ENCODE data around the gene AMOTL1.
"Not testable (repeated sequence)": the region's sequence is repeated elsewhere in the genome, so short reads cannot be mapped to it uniquely, and the experiment has no call there.

AMOTL1 gene

GRCh38 chr11:94771390-94771789 is 3.2 kb downstream of the AMOTL1 start:
- no peak for DNase-seq (ENCODE audit: low spot score)

- no peak for DNase-seq (ENCODE audit: low spot score)
Measured at GRCh38 chr11:94771951-94772350, 3.8 kb downstream of the AMOTL1 start.

GRCh38 chr11:94773842-94774241 is 5.7 kb downstream of the AMOTL1 start:
- no peak for DNase-seq (ENCODE audit: low spot score)

- DNase-seq (ENCODE audit: low spot score): no peak
Measured at GRCh38 chr11:94774345-94774744, 6.2 kb downstream of the AMOTL1 start.

GRCh38 chr11:94775567-94776327 is 7.6 kb downstream of the AMOTL1 start:
- no peak for DNase-seq (ENCODE audit: low spot score)

- DNase-seq (ENCODE audit: low spot score): no peak
Measured at GRCh38 chr11:94776351-94777321, 8.5 kb downstream of the AMOTL1 start.

GRCh38 chr11:94780432-94780831 is 12.3 kb downstream of the AMOTL1 start:
- DNase-seq (ENCODE audit: low spot score): no peak

GRCh38 chr11:94781837-94782236 is 13.7 kb downstream of the AMOTL1 start:
- no peak for DNase-seq (ENCODE audit: low spot score)

GRCh38 chr11:94782446-94782845 is 14.3 kb downstream of the AMOTL1 start:
- DNase-seq (ENCODE audit: low spot score): no peak

GRCh38 chr11:94784884-94785283 is 16.7 kb downstream of the AMOTL1 start:
- DNase-seq (ENCODE audit: low spot score): no peak

- no peak for DNase-seq (ENCODE audit: low spot score)
Measured at GRCh38 chr11:94785509-94785908, 17.4 kb downstream of the AMOTL1 start.

- DNase-seq (ENCODE audit: low spot score): no peak
Measured at GRCh38 chr11:94786264-94787126, 18.3 kb downstream of the AMOTL1 start.

GRCh38 chr11:94787801-94788200 is 19.6 kb downstream of the AMOTL1 start:
- no peak for DNase-seq (ENCODE audit: low spot score)

GRCh38 chr11:94788396-94788795 is 20.2 kb downstream of the AMOTL1 start:
- no peak for DNase-seq (ENCODE audit: low spot score)

GRCh38 chr11:94790197-94790596 is 22.0 kb downstream of the AMOTL1 start:
- no peak for DNase-seq (ENCODE audit: low spot score)

- no peak for DNase-seq (ENCODE audit: low spot score)
Measured at GRCh38 chr11:94790661-94791180, 22.6 kb downstream of the AMOTL1 start.

GRCh38 chr11:94791216-94791889 is 23.2 kb downstream of the AMOTL1 start:
- no peak for DNase-seq (ENCODE audit: low spot score)

GRCh38 chr11:94791942-94792341 is 23.8 kb downstream of the AMOTL1 start:
- DNase-seq (ENCODE audit: low spot score): not testable (repeated sequence)

GRCh38 chr11:94792451-94792850 is 24.3 kb downstream of the AMOTL1 start:
- DNase-seq (ENCODE audit: low spot score): no peak

- no peak for DNase-seq (ENCODE audit: low spot score)
Measured at GRCh38 chr11:94793002-94793401, 24.8 kb downstream of the AMOTL1 start.

GRCh38 chr11:94793822-94794221 is 25.7 kb downstream of the AMOTL1 start:
- DNase-seq (ENCODE audit: low spot score): no peak

Measured in HuH-7.5 (cell line).